SU-DHL-6 (cell line): ENCODE data around the gene WAC.
"Not testable (repeated sequence)": the region's sequence is repeated elsewhere in the genome, so short reads cannot be mapped to it uniquely, and the experiment has no call there.

Source experiments
- H2AFZ ChIP-seq: fragments of 200-600 bp; sonication (generic); 2 replicates; pipeline ENCODE4 v1.6.1; 2014; ENCODE audit warnings: low read depth, mild to moderate bottlenecking, moderate library complexity, mixed read lengths, antibody characterized with exemption, low read length; ENCODE audit not compliant: severe bottlenecking
- H3F3A ChIP-seq: fragments of 200-600 bp; shearing (Covaris generic); 2 replicates; pipeline ENCODE4 v1.6.0; 2016; ENCODE audit warnings: antibody characterized with exemption, mild to moderate bottlenecking; ENCODE audit not compliant: insufficient read depth
- H3K27ac ChIP-seq: fragments of 200-600 bp; sonication (generic); 2 replicates; pipeline ENCODE4 v1.5.1; 2016; ENCODE audit warnings: low read depth, mild to moderate bottlenecking, low read length, moderate library complexity, mixed read lengths
- H3K27me3 ChIP-seq: fragments of 200-600 bp; sonication (generic), shearing (Covaris generic); 2 replicates; pipeline ENCODE4 v1.6.0; 2014; ENCODE audit warnings: mild to moderate bottlenecking, low read length
- H3K36me3 ChIP-seq: fragments of 200-600 bp; sonication (generic); 2 replicates; pipeline ENCODE4 v1.6.1; 2014; ENCODE audit warnings: mild to moderate bottlenecking, low read length, mixed read lengths
- H3K4me2 ChIP-seq: fragments of 300-600, 200-600 bp; shearing (Covaris generic), sonication (generic); 2 replicates; pipeline ENCODE4 v1.6.0; 2014; ENCODE audit warnings: low read length, low read depth, mild to moderate bottlenecking; ENCODE audit not compliant: poor library complexity, severe bottlenecking
- H3K4me3 ChIP-seq: fragments of 200-600 bp; sonication (generic); 2 replicates; pipeline ENCODE4 v1.5.1; 2014; ENCODE audit warnings: antibody characterized with exemption, low read length, mild to moderate bottlenecking, mixed read lengths; ENCODE audit not compliant: insufficient read depth, poor library complexity, severe bottlenecking
- H3K79me2 ChIP-seq: fragments of 200-600 bp; sonication (generic); 2 replicates; pipeline ENCODE4 v1.6.1; 2014; ENCODE audit warnings: mild to moderate bottlenecking, low read length, moderate library complexity; ENCODE audit not compliant: insufficient read depth
- H3K9ac ChIP-seq: fragments of 200-600 bp; sonication (generic); 2 replicates; pipeline ENCODE4 v1.7.0; 2014; ENCODE audit warnings: mild to moderate bottlenecking, low read length
- H3K9me2 ChIP-seq: fragments of 200-600 bp; sonication (generic); replicated peaks from 2 replicates; pipeline ENCODE4 v1.6.1; 2014; ENCODE audit warnings: low read length; ENCODE audit not compliant: insufficient read depth
- H3K9me3 ChIP-seq: fragments of 200-600 bp; sonication (generic); 2 replicates; pipeline ENCODE4 v1.6.1; 2014; ENCODE audit warnings: low read length, mixed read lengths; ENCODE audit not compliant: insufficient read depth
- H4K20me1 ChIP-seq: fragments of 200-600 bp; sonication (generic); 2 replicates; pipeline ENCODE4 v1.6.1; 2014; ENCODE audit warnings: low read depth, mild to moderate bottlenecking, antibody characterized with exemption, low read length, moderate library complexity, mixed read lengths
- CTCF ChIP-seq: fragments of 200-600 bp; sonication (generic); IDR thresholded peaks from one replicate; pipeline ENCODE4 v1.5.1; 2017; ENCODE audit warnings: antibody characterized with exemption, mild to moderate bottlenecking, low read length, moderate library complexity; ENCODE audit not compliant: insufficient read depth, poor library complexity, severe bottlenecking
- EZH2phosphoT487 ChIP-seq: fragments of 200-600 bp; sonication (generic), shearing (Covaris generic); conservative IDR thresholded peaks from 2 replicates; pipeline ENCODE4 v1.6.1; 2018; ENCODE audit warnings: mild to moderate bottlenecking, antibody characterized with exemption, low read length, moderate library complexity, mixed read lengths

WAC gene

DNA sequence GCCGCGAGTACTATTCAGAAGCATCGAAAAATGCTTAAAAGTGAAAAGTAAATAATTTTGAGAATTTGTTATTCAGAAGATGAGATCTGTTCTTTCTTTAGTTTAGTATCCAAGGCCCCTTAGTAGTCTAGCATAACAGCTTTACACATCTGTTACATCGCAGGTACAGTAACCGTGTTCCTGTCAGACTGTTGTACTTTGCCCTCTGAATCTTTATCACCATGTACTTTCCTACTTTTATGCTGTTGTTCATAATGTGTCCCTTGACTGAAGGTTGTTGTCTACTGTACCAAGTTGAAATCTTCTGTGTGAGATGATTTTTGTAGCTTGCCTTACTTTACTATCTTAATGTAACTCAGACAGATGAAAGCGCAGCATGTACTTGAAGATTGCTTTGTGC lies 38.3 kb downstream of the WAC start:
- Histone ChIP-seq H3K9me3 (no peaks in the 10 kb centered on the region), H3K79me2 (peaks cover 98% of the 10 kb centered on the region), H3K36me3 (peaks cover 36% of the 10 kb centered on the region; the same call in 1 of the 2 replicates), H2AFZ (no peak overlapping the region), H3K27ac (no peak overlapping the region), H3K9ac (no peak overlapping the region), H3F3A (peaks cover 8% of the 10 kb centered on the region; the same call in 1 of the 2 replicates), H3K9me2 (no peaks in the 10 kb centered on the region), H3K4me2 (no peak overlapping the region), H3K27me3 (no peaks in the 10 kb centered on the region), H3K4me3 (no peak overlapping the region), H4K20me1 (peaks cover 79% of the 10 kb centered on the region)
- TF ChIP-seq CTCF (no peak), EZH2phosphoT487 (no peak)

GRCh38 chr10:28574214-28574613 lies 41.3 kb downstream of the WAC start:
- H3K9ac ChIP-seq, H3K9me2 ChIP-seq, H3K27ac ChIP-seq, H3F3A ChIP-seq, H3K4me3 ChIP-seq, H2AFZ ChIP-seq, H3K4me2 ChIP-seq, H3K27me3 ChIP-seq, H3K9me3 ChIP-seq: not testable (repeated sequence)
- Histone ChIP-seq H4K20me1 (peaks cover 83% of the 10 kb centered on the region), H3K79me2 (peaks cover 98% of the 10 kb centered on the region), H3K36me3 (peaks cover 27% of the 10 kb centered on the region; the same call in 1 of the 2 replicates)

DNA sequence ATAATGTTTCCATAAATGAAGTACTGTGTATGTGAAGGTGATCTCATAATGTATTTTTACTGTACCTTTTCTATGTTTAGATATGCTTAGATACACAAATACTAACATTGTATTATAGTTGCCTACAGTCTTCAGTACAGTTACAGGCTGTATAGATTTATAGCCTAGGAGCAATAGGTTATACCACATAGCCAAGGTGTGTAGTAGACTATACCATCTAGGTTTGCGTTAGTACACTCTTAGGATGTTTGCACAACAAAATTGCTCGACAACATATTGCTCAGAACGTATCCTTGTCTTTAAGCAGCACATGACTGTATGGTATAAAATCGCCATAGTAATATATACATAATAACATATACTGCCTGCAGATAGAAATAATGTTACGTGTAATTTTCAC lies 42.9 kb downstream of the WAC start:
- TF ChIP-seq CTCF, result no peak
- no peak for TF ChIP-seq EZH2phosphoT487
- H3K4me2 ChIP-seq, result no peak overlapping the region
- H3K4me3 ChIP-seq, result no peak overlapping the region
- no peak overlapping the region for H2AFZ ChIP-seq
- no peaks in the 10 kb centered on the region for H3K9me2 ChIP-seq
- H3K9ac ChIP-seq, result no peak overlapping the region
- no peak overlapping the region for H3K27ac ChIP-seq
- H3K27me3 ChIP-seq, result no peaks in the 10 kb centered on the region
- peaks cover 84% of the 10 kb centered on the region for H4K20me1 ChIP-seq
- peaks cover 11% of the 10 kb centered on the region for H3F3A ChIP-seq
- peaks cover 98% of the 10 kb centered on the region for H3K79me2 ChIP-seq
- H3K36me3 ChIP-seq, result peaks cover 31% of the 10 kb centered on the region; the same call in 1 of the 2 replicates
- no peaks in the 10 kb centered on the region for H3K9me3 ChIP-seq

DNA sequence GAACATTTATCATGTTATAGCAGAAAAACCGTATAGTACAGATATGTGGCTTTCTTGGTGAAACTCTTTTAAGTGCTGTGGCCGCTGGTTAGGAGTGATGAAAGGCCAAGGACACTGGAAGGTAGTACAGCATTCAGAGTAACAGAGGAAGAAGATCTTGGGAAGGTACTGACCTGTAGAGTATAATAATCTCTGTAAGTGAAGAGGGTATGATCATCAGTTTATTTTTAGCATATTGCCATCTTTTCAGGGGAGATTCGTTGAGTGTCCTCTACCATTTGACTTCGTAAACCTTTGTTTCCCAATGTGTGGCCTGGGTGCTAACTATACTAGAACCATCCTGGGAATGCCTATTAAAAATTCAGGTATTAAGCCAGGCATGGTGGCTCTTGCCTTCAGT lies 44.6 kb downstream of the WAC start:
- Histone ChIP-seq H3K9me2 (no peaks in the 10 kb centered on the region), H3K4me2 (no peak overlapping the region), H3K4me3 (no peak overlapping the region), H2AFZ (no peak overlapping the region), H3K9ac (no peak overlapping the region), H3K79me2 (peaks cover 98% of the 10 kb centered on the region), H3K36me3 (peaks cover 30% of the 10 kb centered on the region; the same call in 1 of the 2 replicates), H3F3A (peaks cover 11% of the 10 kb centered on the region), H3K27ac (no peak overlapping the region), H4K20me1 (peaks cover 84% of the 10 kb centered on the region), H3K9me3 (no peaks in the 10 kb centered on the region), H3K27me3 (no peaks in the 10 kb centered on the region)
- TF ChIP-seq EZH2phosphoT487 (no peak), CTCF (no peak)
